Adrenal gland (tissue), 5 donors: ENCODE data around the gene MCF2L.

Source experiments
- POLR2A ChIP-seq, 2 donors: fragments of 450-650 bp; IDR thresholded peaks; one replicate each; pipeline ENCODE4 v1.6.1; 2017; ENCODE audit warnings: antibody characterized with exemption in 2 of 2, mild to moderate bottlenecking in 2 of 2, moderate library complexity in 1 of 2
- TF ChIP-seq, protein P1 (sequence below), 6 experiments: fragments of 450-650 bp in 4 of 6; fragments of 200-600 bp in 2 of 6; sonication (generic) in 1 of 6; IDR thresholded peaks; 1 replicate in 5 of 6; 2 replicates in 1 of 6; pipeline versions ENCODE4 v1.5.1 to v1.8.0; 2016 to 2021; ENCODE audit warnings: antibody characterized with exemption in 6 of 6, mild to moderate bottlenecking in 2 of 6, moderate library complexity in 1 of 6
- donor health status: DM: no; HTN: no; CAD: no.

DNA sequence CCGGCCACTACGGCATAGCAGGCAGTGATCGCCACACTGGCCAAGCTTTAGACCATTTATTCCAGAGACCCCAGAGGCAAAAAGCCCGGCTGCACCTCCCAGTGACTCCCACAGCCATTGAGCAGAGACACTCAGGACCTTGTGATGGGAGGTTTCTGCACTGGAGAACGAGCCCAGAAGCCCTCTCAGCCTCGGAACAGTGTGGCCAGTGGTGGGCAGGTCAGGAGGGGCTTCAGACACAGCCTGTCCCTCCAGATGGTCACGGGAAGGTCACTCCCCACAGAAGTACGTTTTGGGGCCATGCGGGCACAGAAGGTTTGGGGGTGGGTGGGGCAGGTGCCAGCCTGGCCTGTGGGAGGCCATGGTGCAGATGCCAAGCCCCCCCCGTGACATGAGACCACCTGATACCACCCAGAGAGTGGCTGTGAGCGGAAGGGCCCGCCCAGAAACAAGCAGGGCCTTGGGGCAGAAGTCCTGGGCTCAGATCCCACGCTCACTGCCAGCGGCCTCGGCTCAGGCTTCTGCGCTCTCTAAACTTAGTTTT is 153.0 kb downstream of the MCF2L start:
- TF ChIP-seq POLR2A (IDR thresholded peaks at IDR 0.05), result no peak
- TF ChIP-seq, protein P1, sequence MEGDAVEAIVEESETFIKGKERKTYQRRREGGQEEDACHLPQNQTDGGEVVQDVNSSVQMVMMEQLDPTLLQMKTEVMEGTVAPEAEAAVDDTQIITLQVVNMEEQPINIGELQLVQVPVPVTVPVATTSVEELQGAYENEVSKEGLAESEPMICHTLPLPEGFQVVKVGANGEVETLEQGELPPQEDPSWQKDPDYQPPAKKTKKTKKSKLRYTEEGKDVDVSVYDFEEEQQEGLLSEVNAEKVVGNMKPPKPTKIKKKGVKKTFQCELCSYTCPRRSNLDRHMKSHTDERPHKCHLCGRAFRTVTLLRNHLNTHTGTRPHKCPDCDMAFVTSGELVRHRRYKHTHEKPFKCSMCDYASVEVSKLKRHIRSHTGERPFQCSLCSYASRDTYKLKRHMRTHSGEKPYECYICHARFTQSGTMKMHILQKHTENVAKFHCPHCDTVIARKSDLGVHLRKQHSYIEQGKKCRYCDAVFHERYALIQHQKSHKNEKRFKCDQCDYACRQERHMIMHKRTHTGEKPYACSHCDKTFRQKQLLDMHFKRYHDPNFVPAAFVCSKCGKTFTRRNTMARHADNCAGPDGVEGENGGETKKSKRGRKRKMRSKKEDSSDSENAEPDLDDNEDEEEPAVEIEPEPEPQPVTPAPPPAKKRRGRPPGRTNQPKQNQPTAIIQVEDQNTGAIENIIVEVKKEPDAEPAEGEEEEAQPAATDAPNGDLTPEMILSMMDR (IDR thresholded peaks at IDR 0.05), result no peak
